Endothelial cell (in vitro differentiated cells): Measurements from ENCODE around the gene TSC22D1. TPM values are rescaled to one million over a fixed set of nuclear protein-coding genes. Genes with fewer than 3 reads are reported as not detected.

Experiments used
- DNase-seq: peaks from one replicate; pipeline ENCODE4 v3.0.0; 2021; ENCODE audit warnings: low spot score
- H3K27ac Mint-ChIP-seq: one replicate; pipeline ENCODE4 v1.8.0; 2021; ENCODE audit warnings: mixed read lengths, inconsistent platforms; ENCODE audit not compliant: unreplicated experiment
- H3K27me3 Mint-ChIP-seq: one replicate; pipeline ENCODE4 v1.8.0; 2021; ENCODE audit warnings: mild to moderate bottlenecking, moderate library complexity, mixed read lengths, inconsistent platforms; ENCODE audit not compliant: unreplicated experiment
- H3K36me3 Mint-ChIP-seq: one replicate; pipeline ENCODE4 v1.8.0; 2021; ENCODE audit warnings: mild to moderate bottlenecking, low read depth, mixed read lengths, inconsistent platforms; ENCODE audit not compliant: unreplicated experiment
- H3K4me1 Mint-ChIP-seq: one replicate; pipeline ENCODE4 v1.8.0; 2021; ENCODE audit warnings: mild to moderate bottlenecking, mixed read lengths, inconsistent platforms; ENCODE audit not compliant: unreplicated experiment
- H3K4me3 Mint-ChIP-seq: one replicate; pipeline ENCODE4 v1.8.0; 2021; ENCODE audit warnings: mild to moderate bottlenecking, mixed read lengths, inconsistent platforms; ENCODE audit not compliant: unreplicated experiment
- H3K9me3 Mint-ChIP-seq: one replicate; pipeline ENCODE4 v1.8.0; 2021; ENCODE audit warnings: mixed read lengths, inconsistent platforms; ENCODE audit not compliant: unreplicated experiment
- CTCF ChIP-seq: fragments of 200-600 bp; sonication (generic); IDR thresholded peaks from one replicate; pipeline ENCODE4 v1.5.0; 2021; ENCODE audit warnings: antibody characterized with exemption; ENCODE audit not compliant: unreplicated experiment
- total RNA-seq: library from RNA; stranded (reverse); fragmentation: NEBNext Ultra II Directional; extraction: Animal tissue kit (Norgen Biotek cat#: 25700); gene quantifications from one replicate; pipeline ENCODE4 v1.2.1, GENCODE V29; 2021; ENCODE audit not compliant: unreplicated experiment

TSC22D1 gene
- total RNA-seq, 1 donor from 2014 or later: 73.0 TPM

DNA sequence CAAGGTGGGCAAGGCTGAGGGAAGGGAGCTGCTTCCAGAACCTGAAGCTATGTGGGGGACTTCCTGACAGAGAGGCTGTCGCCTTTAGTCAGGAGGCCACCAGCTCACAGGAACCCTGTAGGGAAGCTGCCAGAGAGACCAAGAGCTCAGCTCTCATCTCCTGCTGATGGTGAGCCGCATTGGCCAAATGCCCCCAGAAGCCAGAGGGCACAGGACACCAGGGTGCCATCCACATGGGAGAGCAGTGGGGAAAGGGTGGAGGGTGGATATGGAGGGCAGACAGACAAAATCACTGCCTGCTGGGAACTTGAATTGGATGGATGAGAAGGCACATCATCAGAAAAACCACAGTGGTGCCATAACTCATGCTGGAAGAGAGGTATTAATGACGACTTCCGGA lies 166.5 kb downstream of the TSC22D1 start:
- Mint-ChIP-seq H3K9me3 (no peaks in the 10 kb centered on the region), H3K4me1 (peaks cover 30% of the 10 kb centered on the region), H3K4me3 (no peak overlapping the region), H3K36me3 (no peaks in the 10 kb centered on the region), H3K27me3 (peaks cover 13% of the 10 kb centered on the region), H3K27ac (no peak overlapping the region)
- DNase-seq: no peak
- no peak for TF ChIP-seq CTCF

GRCh38 chr13:44407891-44408290 lies 168.2 kb downstream of the TSC22D1 start:
- H3K4me1 Mint-ChIP-seq: peaks cover 35% of the 10 kb centered on the region

GRCh38 chr13:44407379-44407778 lies 168.8 kb downstream of the TSC22D1 start:
- Mint-ChIP-seq H3K4me3 (no peak overlapping the region), H3K36me3 (no peaks in the 10 kb centered on the region), H3K9me3 (no peaks in the 10 kb centered on the region), H3K4me1 (peaks cover 30% of the 10 kb centered on the region), H3K27me3 (peaks cover 12% of the 10 kb centered on the region), H3K27ac (no peak overlapping the region)
- DNase-seq: no peak
- TF ChIP-seq CTCF: no peak

More at GRCh38 chr13:44407891-44408290, 168.2 kb downstream of the TSC22D1 start:
- H3K4me3 Mint-ChIP-seq: no peak overlapping the region
- no peaks in the 10 kb centered on the region for H3K9me3 Mint-ChIP-seq
- no peak for TF ChIP-seq CTCF
- no peak for DNase-seq
- peaks cover 14% of the 10 kb centered on the region for H3K27me3 Mint-ChIP-seq
- no peaks in the 10 kb centered on the region for H3K36me3 Mint-ChIP-seq
- H3K27ac Mint-ChIP-seq: no peak overlapping the region

DNA sequence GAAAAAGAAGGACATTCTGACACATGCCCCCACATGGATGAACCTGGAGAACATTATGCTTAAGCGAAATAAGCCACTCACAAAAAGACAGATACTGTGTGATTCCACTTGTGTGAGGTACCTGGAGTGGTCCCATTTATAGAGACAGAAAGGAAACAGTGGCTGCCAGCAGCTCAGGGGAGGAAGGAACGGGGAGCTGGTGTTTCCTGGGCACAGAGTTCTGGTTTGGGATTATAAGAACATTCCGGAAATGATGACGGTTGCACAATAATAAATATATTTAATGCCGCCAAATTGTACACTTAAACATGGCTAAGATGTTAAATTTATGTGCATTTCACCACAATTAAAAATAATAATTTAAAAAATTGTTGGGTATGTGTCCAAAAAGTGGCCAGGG lies 169.5 kb downstream of the TSC22D1 start:
- TF ChIP-seq CTCF: no peak
- H3K4me1 Mint-ChIP-seq: peaks cover 25% of the 10 kb centered on the region
- no peaks in the 10 kb centered on the region for H3K9me3 Mint-ChIP-seq
- H3K4me3 Mint-ChIP-seq: no peak overlapping the region
- no peak for DNase-seq
- no peak overlapping the region for H3K27ac Mint-ChIP-seq
- H3K27me3 Mint-ChIP-seq: peaks cover 8% of the 10 kb centered on the region
- H3K36me3 Mint-ChIP-seq: no peaks in the 10 kb centered on the region

DNA sequence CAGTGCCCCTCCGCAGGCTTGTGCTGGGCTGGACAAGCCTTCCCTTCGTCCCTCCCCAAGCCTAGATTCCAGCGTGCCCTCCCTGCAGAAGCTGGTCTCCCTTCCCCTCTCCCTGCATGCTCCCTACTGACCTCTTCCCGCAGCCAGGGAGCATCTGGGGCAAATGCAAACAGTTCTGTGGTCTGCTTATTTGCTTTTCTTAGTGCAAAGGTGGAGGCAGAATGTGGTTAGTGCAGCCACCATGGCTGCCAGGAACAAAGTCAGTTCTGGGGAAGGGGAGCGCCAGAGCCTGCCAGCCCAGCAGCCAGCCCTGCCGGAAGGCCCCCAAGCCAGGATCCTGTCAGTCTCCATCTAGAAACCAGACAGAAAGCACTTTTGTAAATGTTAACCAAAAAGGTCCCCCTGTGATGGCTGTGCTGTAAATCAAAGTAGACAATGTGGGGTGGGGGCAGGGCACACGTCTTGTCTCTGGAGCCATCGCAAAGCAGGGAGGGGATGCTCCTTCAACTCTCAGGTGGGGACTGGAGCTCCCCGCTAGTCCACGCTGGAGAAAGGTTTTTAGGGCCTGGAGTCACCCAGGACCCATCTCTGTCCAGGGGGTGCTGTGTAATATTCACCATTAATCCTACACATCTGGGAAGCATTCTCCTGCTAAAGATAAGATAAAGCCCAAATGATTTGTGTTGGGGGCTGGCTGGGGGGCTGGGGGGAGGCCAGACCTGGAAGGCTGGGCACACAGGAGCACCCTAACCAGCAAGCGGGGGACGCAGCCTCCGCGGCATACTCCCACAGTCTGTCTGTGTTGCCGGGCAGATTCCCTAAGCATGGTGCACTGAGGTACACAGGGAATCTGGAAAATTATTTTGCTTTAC lies 171.6 kb downstream of the TSC22D1 start:
- no peak for DNase-seq
- Mint-ChIP-seq H3K9me3 (no peaks in the 10 kb centered on the region), H3K27ac (peak overlapping the region; percentile 28), H3K36me3 (no peaks in the 10 kb centered on the region), H3K4me3 (peak overlapping the region; percentile 1), H3K4me1 (peaks cover 25% of the 10 kb centered on the region), H3K27me3 (peaks cover 4% of the 10 kb centered on the region)
- TF ChIP-seq CTCF: no peak
